ENCODE results near the gene SRPK2. TPM values are rescaled to one million over a fixed set of nuclear protein-coding genes. Genes with fewer than 3 reads are reported as not detected.

SRPK2 gene
- total RNA-seq, 1 experiment from 2014 or later = 21.6 TPM

DNA sequence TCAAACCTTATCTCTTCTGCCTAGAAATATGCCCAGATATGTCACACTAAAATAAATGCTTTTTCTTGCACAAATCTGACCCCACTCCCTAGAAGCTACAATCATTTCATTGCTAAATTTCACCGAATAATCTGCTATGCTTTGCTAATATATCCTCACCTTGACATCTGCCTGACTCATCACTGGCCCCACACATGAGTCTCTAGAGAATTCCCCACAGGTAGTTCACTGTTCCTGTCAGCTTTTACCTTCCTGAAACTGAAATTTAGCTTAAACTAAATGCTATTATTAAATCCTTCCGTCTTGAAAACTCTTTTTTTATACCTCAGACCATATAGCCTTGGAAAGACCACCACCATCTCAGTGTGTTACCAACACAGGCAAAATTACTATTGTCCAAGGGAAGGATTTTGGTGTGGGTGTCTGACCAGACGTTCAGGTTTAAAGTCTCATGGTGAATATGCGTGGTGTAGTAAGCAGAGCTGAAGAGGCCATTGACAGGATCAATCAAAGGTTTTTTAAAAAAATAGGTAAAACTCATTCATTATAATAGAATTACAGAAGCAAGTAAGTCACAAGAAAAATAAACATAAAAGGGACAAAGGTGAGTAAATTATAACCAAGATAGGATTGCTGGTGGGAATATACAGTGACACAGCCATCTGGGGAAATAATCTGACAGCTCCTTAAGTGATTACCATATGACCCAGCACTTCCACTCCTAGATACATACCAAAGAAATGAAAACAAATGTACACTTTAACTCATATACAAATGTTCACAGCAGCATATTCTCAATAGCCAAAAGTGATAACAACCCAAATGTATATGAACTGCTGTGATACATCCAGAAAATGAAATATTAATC is 201.2 kb downstream of the SRPK2 start:
- no peaks in the 10 kb centered on the region for H3K27me3 ChIP-seq (ENCODE audit: low read length)
- H3F3A ChIP-seq (ENCODE audit: low read length, unreplicated experiment) = no peaks in the 10 kb centered on the region
- intact Hi-C loops (cut with micrococcal nuclease) = no loop called here
- DNase-seq (peak; percentile 4), ATAC-seq (no peak)
- H3K4me2 ChIP-seq (ENCODE audit: low read length) = no peak overlapping the region
- no peaks in the 10 kb centered on the region for H3K79me2 ChIP-seq (ENCODE audit: low read length)
- no peak overlapping the region for H3K27ac ChIP-seq (ENCODE audit: low read length)
- H2AFZ ChIP-seq (ENCODE audit: low read length) = no peak overlapping the region
- H3K4me3 ChIP-seq (ENCODE audit: low read length) = no peak overlapping the region
- H3K4me1 ChIP-seq (ENCODE audit: insufficient read depth, low read length) = no peaks in the 10 kb centered on the region
- no peak for TF ChIP-seq EZH2 (IDR thresholded peaks at IDR 0.05; ENCODE audit: low read length, unreplicated experiment)
- TF ChIP-seq EZH2phosphoT487 (IDR thresholded peaks at IDR 0.05; ENCODE audit: borderline replicate concordance, low read length) = no peak
- TF ChIP-seq CTCF (conservative IDR thresholded peaks at IDR 0.05; ENCODE audit: low read depth, low read length) = no peak
- BruUV-seq (replicated peaks) = no TSS peak
- no peaks in the 10 kb centered on the region for H3K36me3 ChIP-seq (ENCODE audit: low read depth, low read length)
- no peak overlapping the region for H3K9ac ChIP-seq (ENCODE audit: low read length)
- CTCF ChIA-PET = no interaction called here
- no peaks in the 10 kb centered on the region for H3K9me3 ChIP-seq (ENCODE audit: low read length)
- no peaks in the 10 kb centered on the region for H4K20me1 ChIP-seq (ENCODE audit: low read length)
- no peaks in the 10 kb centered on the region for H3K9me2 ChIP-seq (replicated peaks; ENCODE audit: low read length)
- POLR2A ChIA-PET (ENCODE audit: unreplicated experiment) = no interaction called here

GRCh38 chr7:105185290-105186010 is 203.3 kb downstream of the SRPK2 start:
- DNase-seq (no peak), ATAC-seq (no peak)
- 0 out of 2 replicates have a peak, but pooled peaks cover 5% of the 10 kb centered on the region for H3K79me2 ChIP-seq (ENCODE audit: low read length)
- H3K27ac ChIP-seq (ENCODE audit: low read length) = no peak overlapping the region
- H3K9me3 ChIP-seq (ENCODE audit: low read length) = no peaks in the 10 kb centered on the region
- H3K9me2 ChIP-seq (replicated peaks; ENCODE audit: low read length) = no peaks in the 10 kb centered on the region
- ChIA-PET CTCF (no interaction called here), POLR2A (ENCODE audit: unreplicated experiment) (interaction anchor here (0.6 kb wide), 1 partner anchor 111 kb away, joined by 5 read pairs; no protein-coding TSS in a partner anchor)
- H3K36me3 ChIP-seq (ENCODE audit: low read depth, low read length) = no peaks in the 10 kb centered on the region
- H3F3A ChIP-seq (ENCODE audit: low read length, unreplicated experiment) = no peaks in the 10 kb centered on the region
- H3K4me3 ChIP-seq (ENCODE audit: low read length) = no peak overlapping the region
- intact Hi-C loops (cut with micrococcal nuclease) = no loop called here
- no peaks in the 10 kb centered on the region for H3K4me1 ChIP-seq (ENCODE audit: insufficient read depth, low read length)
- H3K9ac ChIP-seq (ENCODE audit: low read length) = no peak overlapping the region
- no peak overlapping the region for H2AFZ ChIP-seq (ENCODE audit: low read length)
- no TSS peak for BruUV-seq (replicated peaks)
- peaks cover 5% of the 10 kb centered on the region; the same call in 1 of the 2 replicates for H4K20me1 ChIP-seq (ENCODE audit: low read length)
- TF ChIP-seq CTCF (conservative IDR thresholded peaks at IDR 0.05; ENCODE audit: low read depth, low read length) (no peak), EZH2phosphoT487 (IDR thresholded peaks at IDR 0.05; ENCODE audit: borderline replicate concordance, low read length) (no peak), EZH2 (IDR thresholded peaks at IDR 0.05; ENCODE audit: low read length, unreplicated experiment) (no peak)
- no peaks in the 10 kb centered on the region for H3K27me3 ChIP-seq (ENCODE audit: low read length)
- H3K4me2 ChIP-seq (ENCODE audit: low read length) = no peak overlapping the region

Measured in PC-3 (cell line).